K562 (cell line): ENCODE results near the gene RNF19B.

Experiments used
- CC2D1A ChIP-seq: fragments of 450-650 bp; IDR thresholded peaks from 2 replicates; pipeline ENCODE4 v1.6.1; 2017; ENCODE audit warnings: mild to moderate bottlenecking
- JUN ChIP-seq, 2 experiments: sonication (generic) in 1 of 2; formaldehyde crosslinking in 1 of 2; IDR thresholded peaks; 2 replicates each; pipeline versions ENCODE4 v1.6.1 to v1.8.0; 2012 to 2022; ENCODE audit warnings: borderline replicate concordance in 2 of 2, mild to moderate bottlenecking in 2 of 2, improper control_type of control experiment in 1 of 2, low read depth in 1 of 2, low read length in 1 of 2, missing genetic modification reagents in 1 of 2
- TCF7 ChIP-seq: sonication (generic); IDR thresholded peaks from 2 replicates; pipeline ENCODE4 v1.6.1; 2016; ENCODE audit warnings: antibody characterized with exemption, borderline replicate concordance

DNA sequence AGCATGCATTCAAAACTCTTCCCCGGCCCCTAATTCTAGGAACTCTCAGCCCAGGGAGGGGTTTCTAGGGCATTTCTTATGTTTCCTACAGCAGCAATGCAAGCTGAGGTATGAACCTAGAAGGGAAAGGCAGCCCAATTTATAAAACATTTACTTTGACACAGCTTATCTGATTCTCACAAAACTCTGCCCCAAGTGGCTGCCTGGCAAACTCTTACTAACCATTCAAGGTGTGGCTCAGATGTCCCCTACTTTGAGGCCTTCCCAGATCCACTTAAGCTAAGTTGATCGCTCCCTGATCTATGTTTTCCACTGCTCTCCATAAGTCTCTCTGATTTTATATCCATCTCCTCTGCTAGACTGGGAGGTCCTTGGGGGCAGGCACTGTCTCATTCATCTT lies 36.7 kb upstream of the RNF19B start:
- TF ChIP-seq JUN (IDR thresholded peaks at IDR 0.05; ENCODE audit: borderline replicate concordance, low read depth, low read length) (no peak), JUN (CRISPR knock-in tag; IDR thresholded peaks at IDR 0.05; ENCODE audit: borderline replicate concordance) (no peak), TCF7 (no peak), CC2D1A (no peak)
